ENCODE data around the gene ZBTB7C.

Gene ZBTB7C

GRCh38 chr18:48208432-48209140, 200.6 kb downstream of the ZBTB7C start:
- POLR2A ChIA-PET: no interaction called here
- CTCF ChIA-PET: interaction anchor here (0.9 kb wide), 1 partner anchor 22 kb away, joined by 4 read pairs; no protein-coding TSS in a partner anchor
- no peak overlapping the region for H3K4me3 ChIP-seq (ENCODE audit: low read depth, low read length)
- no peaks in the 10 kb centered on the region for H3K9me3 ChIP-seq (ENCODE audit: control insufficient read depth, insufficient read depth, low read depth, low read length)
- peak; percentile 34; the same call in 1 of the 2 replicates for TF ChIP-seq ZFHX2 (tag by site-specific recombination; conservative IDR thresholded peaks at IDR 0.05)
- TF ChIP-seq ZNF660 (tag by site-specific recombination; IDR thresholded peaks at IDR 0.05): no peak
- TF ChIP-seq GLIS1 (tag by site-specific recombination; IDR thresholded peaks at IDR 0.05): peak; percentile 31; the same call in 1 of the 2 replicates
- peak; percentile 65 for TF ChIP-seq ZIC2 (tag by site-specific recombination; IDR thresholded peaks at IDR 0.05)
- no peak for TF ChIP-seq ZNF621 (tag by site-specific recombination; IDR thresholded peaks at IDR 0.05)
- TF ChIP-seq TRIM28 (IDR thresholded peaks at IDR 0.05; ENCODE audit: borderline replicate concordance, low read length): no peak
- TF ChIP-seq EGR2 (tag by site-specific recombination; IDR thresholded peaks at IDR 0.05; ENCODE audit: low read depth): peak; percentile 46; the same call in 1 of the 2 replicates
- 0 out of 2 replicates have a peak, but pooled peaks have one; percentile 30 for TF ChIP-seq OSR2 (tag by site-specific recombination; IDR thresholded peaks at IDR 0.05)
- peak; percentile 76 for TF ChIP-seq SP7 (tag by site-specific recombination; IDR thresholded peaks at IDR 0.05)
- H3K4me1 ChIP-seq (ENCODE audit: control insufficient read depth, insufficient read depth, low read length): peaks cover 10% of the 10 kb centered on the region
- H3K36me3 ChIP-seq (ENCODE audit: control insufficient read depth in 2 of 2, insufficient read depth in 1 of 2, low read length in 2 of 2): no peaks in the 10 kb centered on the region
- no peak overlapping the region for H3K27ac ChIP-seq (ENCODE audit: extremely low read depth, low read depth, low read length)

- POLR2A ChIA-PET: no interaction called here
- Histone ChIP-seq H3K27ac (ENCODE audit: extremely low read depth, low read depth, low read length) (no peak overlapping the region), H3K4me3 (ENCODE audit: low read depth, low read length) (no peak overlapping the region), H3K36me3 (ENCODE audit: control insufficient read depth in 2 of 2, insufficient read depth in 1 of 2, low read length in 2 of 2) (no peaks in the 10 kb centered on the region), H3K4me1 (ENCODE audit: control insufficient read depth, insufficient read depth, low read length) (peaks cover 10% of the 10 kb centered on the region), H3K9me3 (ENCODE audit: control insufficient read depth, insufficient read depth, low read depth, low read length) (no peaks in the 10 kb centered on the region)
- TF ChIP-seq REST (tag by site-specific recombination; IDR thresholded peaks at IDR 0.05) (peak; percentile 71), ZNF423 (tag by site-specific recombination; IDR thresholded peaks at IDR 0.05) (no peak)
- CTCF ChIA-PET: interaction anchor here (0.9 kb wide), 1 partner anchor 238 kb away, joined by 6 read pairs; no protein-coding TSS in a partner anchor
These were observed 201.4 kb downstream of the ZBTB7C start for GRCh38 chr18:48207733-48208132.

- Histone ChIP-seq H3K4me3 (ENCODE audit: low read depth, low read length) (no peak overlapping the region), H3K9me3 (ENCODE audit: control insufficient read depth, insufficient read depth, low read depth, low read length) (no peaks in the 10 kb centered on the region), H3K27ac (ENCODE audit: extremely low read depth, low read depth, low read length) (no peak overlapping the region), H3K36me3 (ENCODE audit: control insufficient read depth in 2 of 2, insufficient read depth in 1 of 2, low read length in 2 of 2) (no peaks in the 10 kb centered on the region), H3K4me1 (ENCODE audit: control insufficient read depth, insufficient read depth, low read length) (peaks cover 10% of the 10 kb centered on the region)
- CTCF ChIA-PET: interaction anchor here (0.9 kb wide), 1 partner anchor 239 kb away, joined by 6 read pairs; no protein-coding TSS in a partner anchor
- POLR2A ChIA-PET: no interaction called here
- TF ChIP-seq ZNF501 (tag by site-specific recombination; IDR thresholded peaks at IDR 0.05) (no peak), ZNF580 (tag by site-specific recombination; IDR thresholded peaks at IDR 0.05) (no peak), KLF10 (tag by site-specific recombination; IDR thresholded peaks at IDR 0.05) (no peak), ZNF776 (tag by site-specific recombination; IDR thresholded peaks at IDR 0.05; ENCODE audit: borderline replicate concordance) (no peak), YY2 (tag by site-specific recombination; IDR thresholded peaks at IDR 0.05) (no peak), BCL11A (tag by site-specific recombination; IDR thresholded peaks at IDR 0.05; ENCODE audit: low read depth) (no peak), ZNF585B (tag by site-specific recombination; IDR thresholded peaks at IDR 0.05) (no peak)
These were observed 202.3 kb downstream of the ZBTB7C start for GRCh38 chr18:48206887-48207286.
